ENCODE measurements around the gene NFATC1. TPM values are rescaled to one million over a fixed set of nuclear protein-coding genes. Genes with fewer than 3 reads are reported as not detected.

The NFATC1 gene
- total RNA-seq, 1 donor from 2014 or later = 16.6 TPM

DNA sequence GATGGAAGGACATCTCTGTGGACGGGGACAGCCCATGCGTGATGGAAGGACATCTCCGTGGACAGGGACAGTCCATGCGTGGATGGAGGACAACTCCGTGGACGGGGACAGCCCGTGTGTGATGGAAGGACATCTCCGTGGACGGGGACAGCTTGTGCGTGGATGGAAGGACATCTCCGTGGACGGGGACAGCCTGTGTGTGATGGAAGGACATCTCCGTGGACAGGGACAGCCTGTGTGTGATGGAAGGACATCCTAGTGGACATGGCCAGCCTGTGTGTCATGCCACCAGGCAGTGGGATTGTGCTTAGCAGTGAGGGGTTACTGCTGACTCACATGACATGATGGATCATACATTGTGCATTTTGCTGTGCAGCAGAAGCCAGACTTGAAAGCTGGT, 30.0 kb upstream of the NFATC1 start:
- ATAC-seq (no peak), DNase-seq (no peak)
- Histone ChIP-seq H3K27me3 (no peaks in the 10 kb centered on the region), H3K27ac (no peak overlapping the region), H3K9me3 (no peaks in the 10 kb centered on the region), H3K4me1 (no peaks in the 10 kb centered on the region), H3K36me3 (peaks cover 18% of the 10 kb centered on the region), H3K4me3 (no peak overlapping the region)
- intact Hi-C loops (cut with DNase I) = no loop called here
- TF ChIP-seq, protein P1, sequence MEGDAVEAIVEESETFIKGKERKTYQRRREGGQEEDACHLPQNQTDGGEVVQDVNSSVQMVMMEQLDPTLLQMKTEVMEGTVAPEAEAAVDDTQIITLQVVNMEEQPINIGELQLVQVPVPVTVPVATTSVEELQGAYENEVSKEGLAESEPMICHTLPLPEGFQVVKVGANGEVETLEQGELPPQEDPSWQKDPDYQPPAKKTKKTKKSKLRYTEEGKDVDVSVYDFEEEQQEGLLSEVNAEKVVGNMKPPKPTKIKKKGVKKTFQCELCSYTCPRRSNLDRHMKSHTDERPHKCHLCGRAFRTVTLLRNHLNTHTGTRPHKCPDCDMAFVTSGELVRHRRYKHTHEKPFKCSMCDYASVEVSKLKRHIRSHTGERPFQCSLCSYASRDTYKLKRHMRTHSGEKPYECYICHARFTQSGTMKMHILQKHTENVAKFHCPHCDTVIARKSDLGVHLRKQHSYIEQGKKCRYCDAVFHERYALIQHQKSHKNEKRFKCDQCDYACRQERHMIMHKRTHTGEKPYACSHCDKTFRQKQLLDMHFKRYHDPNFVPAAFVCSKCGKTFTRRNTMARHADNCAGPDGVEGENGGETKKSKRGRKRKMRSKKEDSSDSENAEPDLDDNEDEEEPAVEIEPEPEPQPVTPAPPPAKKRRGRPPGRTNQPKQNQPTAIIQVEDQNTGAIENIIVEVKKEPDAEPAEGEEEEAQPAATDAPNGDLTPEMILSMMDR (IDR thresholded peaks at IDR 0.05) = no peak

DNA sequence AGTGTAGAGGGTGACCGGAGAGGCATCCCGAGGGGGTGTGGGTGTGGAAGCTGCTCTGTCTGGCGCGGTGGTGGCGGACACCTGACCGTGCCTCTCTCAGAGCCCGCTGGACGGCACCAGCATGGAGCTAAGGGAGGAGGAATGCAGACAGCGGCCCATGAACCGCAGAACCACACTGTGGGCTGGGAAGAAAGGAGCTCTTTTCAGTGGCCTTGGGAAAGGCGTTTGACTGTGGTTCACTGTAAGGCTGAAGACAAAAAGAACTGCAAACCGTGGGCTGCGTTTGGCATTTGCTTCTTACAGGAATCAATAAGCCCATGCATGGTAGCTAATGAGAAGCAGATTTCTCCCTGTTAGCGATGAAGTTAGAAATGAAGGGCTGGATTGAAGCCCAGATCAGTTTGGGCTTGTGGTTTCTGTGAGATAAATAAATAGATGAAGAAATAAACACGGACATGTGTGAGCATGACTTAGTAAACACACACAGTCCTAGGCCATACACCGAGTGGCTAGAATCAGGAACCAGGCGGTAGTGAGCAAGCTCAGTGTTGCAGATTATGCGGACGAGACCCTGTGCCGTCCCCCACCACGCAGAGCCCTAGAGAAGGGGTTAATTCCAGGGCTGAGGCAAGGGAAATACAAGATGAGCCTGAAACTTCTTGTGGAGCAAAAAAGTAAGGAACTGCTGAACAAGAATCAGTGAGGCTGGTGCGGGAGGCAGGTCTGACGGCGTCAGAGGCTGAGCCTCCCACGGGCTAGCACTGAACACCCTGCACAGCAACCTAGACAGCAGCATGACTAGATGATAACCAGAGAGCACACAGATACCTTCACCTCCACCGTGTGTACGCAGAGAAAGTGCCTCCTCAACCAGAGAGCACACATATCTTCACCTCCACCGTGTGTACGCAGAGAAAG, 29.3 kb upstream of the NFATC1 start:
- H3K36me3 ChIP-seq = peaks cover 11% of the 10 kb centered on the region
- no peak overlapping the region for H3K4me3 ChIP-seq
- H3K4me1 ChIP-seq = no peaks in the 10 kb centered on the region
- no peak for ATAC-seq
- intact Hi-C loops (cut with DNase I) = no loop called here
- H3K27ac ChIP-seq = no peak overlapping the region
- TF ChIP-seq, protein P1 (IDR thresholded peaks at IDR 0.05) = no peak
- no peaks in the 10 kb centered on the region for H3K27me3 ChIP-seq
- no peaks in the 10 kb centered on the region for H3K9me3 ChIP-seq
- no peak for DNase-seq

DNA sequence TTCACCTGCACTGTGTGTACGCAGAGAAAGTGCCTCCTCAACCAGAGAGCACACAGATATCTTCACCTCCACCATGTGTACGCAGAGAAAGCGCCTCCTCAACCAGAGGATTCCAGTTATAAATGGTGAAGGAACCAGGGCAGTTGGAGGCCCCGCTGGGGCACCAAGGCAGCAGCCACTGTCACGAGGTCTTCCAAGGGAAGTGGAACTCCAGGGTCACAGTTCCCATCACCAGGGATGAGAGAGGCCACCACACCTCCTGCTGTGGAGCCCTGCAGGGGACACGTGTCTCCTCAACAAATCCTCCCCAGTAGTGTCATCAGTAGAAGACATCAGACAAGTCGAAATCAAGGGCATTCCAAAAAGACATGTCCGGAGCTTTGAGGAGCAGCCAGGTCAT, 28.2 kb upstream of the NFATC1 start:
- TF ChIP-seq, protein P1 (IDR thresholded peaks at IDR 0.05) = no peak
- Histone ChIP-seq H3K27me3 (no peaks in the 10 kb centered on the region), H3K4me3 (no peak overlapping the region), H3K4me1 (no peaks in the 10 kb centered on the region), H3K36me3 (peaks cover 3% of the 10 kb centered on the region), H3K27ac (no peak overlapping the region), H3K9me3 (no peaks in the 10 kb centered on the region)
- no peak for DNase-seq
- no peak for ATAC-seq
- intact Hi-C loops (cut with DNase I) = no loop called here

DNA sequence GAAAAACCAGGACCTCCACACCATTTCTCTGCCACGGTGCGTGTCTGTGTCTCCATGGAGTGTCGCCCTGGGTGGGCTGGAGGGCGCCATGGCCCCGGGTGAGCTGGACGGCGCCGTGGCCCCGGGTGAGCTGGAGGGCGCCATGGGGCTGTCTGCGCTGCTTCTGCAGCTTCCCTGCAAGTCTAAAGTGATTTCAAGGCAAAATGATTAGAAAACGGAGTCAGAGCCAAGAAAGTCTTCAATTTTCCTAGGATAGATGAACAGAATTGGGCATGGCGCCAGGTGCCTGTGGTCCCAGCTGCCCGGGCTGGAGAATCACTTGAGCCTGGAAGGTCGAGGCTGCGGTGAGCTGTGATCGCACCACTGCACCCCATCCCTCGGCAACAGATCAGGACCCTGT, 27.7 kb upstream of the NFATC1 start:
- intact Hi-C loops (cut with DNase I) = no loop called here
- TF ChIP-seq, protein P1 (IDR thresholded peaks at IDR 0.05) = no peak
- H3K9me3 ChIP-seq = no peaks in the 10 kb centered on the region
- H3K4me1 ChIP-seq = no peaks in the 10 kb centered on the region
- H3K36me3 ChIP-seq = peaks cover 3% of the 10 kb centered on the region
- no peak overlapping the region for H3K4me3 ChIP-seq
- H3K27ac ChIP-seq = no peak overlapping the region
- DNase-seq (no peak), ATAC-seq (no peak)
- no peaks in the 10 kb centered on the region for H3K27me3 ChIP-seq

DNA sequence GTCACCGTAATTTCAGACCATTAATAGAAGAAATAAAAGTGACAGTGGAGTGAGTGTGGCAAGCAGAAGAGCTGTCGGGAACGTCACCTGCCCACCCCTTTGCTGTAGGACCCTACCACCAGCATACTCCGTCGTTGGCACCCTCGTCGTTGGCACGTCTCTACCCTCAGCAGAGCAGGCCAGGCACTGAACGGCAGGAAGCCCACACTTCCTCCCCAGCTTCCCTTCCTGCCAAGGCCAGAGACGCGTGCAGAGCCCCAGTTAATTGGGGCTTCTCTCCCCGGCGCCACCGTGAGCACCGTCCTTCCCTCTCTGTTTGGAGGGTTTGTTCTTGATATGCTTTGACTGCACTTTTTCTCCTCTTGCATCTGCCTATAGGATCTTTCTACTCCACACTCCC, 27.0 kb upstream of the NFATC1 start:
- H3K9me3 ChIP-seq = no peaks in the 10 kb centered on the region
- H3K4me1 ChIP-seq = no peaks in the 10 kb centered on the region
- ATAC-seq = peak; percentile 32
- H3K27me3 ChIP-seq = no peaks in the 10 kb centered on the region
- H3K4me3 ChIP-seq = no peak overlapping the region
- no peak for DNase-seq
- peaks cover under 1% of the 10 kb centered on the region for H3K36me3 ChIP-seq
- no peak overlapping the region for H3K27ac ChIP-seq
- intact Hi-C loops (cut with DNase I) = no loop called here
- TF ChIP-seq, protein P1 (IDR thresholded peaks at IDR 0.05) = no peak
